NCI-H1930 (cell line): ENCODE data around the gene DCST1.

Experiments used
- DNase-seq, 2 experiments: peaks; one replicate each; lab custom pipeline; 2025; lab: John Stamatoyannopoulos, UW

The DCST1 gene

DNA sequence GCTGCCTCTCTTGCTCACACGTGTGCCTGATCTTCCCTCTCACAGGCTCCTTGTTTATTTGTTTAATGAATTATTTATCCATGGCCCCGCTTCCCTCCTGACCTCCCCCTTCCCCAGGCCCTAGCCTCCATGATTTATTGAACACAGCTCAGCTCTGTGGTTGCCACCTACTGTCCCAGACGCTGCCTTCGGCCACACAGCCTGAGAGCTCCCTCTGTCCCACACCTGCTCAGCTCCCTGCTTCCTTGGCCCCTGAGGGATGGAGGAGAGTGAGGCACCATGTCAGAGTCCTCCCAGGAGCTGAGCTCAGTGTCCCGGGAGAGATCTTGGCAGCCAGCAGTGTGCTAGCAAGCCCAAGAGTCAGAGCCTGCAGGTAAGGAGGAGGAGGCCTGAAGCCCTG lies 41.9 kb downstream of the DCST1 start:
- DNase-seq: no peak

GRCh38 chr1:155076371-155076770 lies 42.7 kb downstream of the DCST1 start:
- no peak for DNase-seq

DNA sequence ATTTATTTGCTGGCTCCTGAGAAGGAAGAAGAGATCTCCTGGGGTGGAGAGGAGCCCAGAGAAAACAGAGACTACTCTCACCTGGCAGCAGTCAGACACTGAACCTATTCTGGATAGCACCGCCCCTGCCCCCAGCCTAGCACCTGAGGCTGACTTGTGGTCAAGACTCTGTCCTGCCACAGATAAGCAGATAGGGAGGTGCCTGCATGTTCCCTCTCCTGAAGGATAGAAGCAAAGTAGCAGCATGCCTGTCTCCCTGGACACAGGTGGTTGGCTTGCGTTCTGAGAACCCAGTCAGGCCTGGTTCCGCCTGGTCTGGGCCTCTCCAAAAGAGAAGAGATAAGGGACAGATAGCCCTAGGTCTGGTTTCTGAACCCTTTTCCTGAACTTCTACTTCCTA lies 43.7 kb downstream of the DCST1 start:
- DNase-seq: no peak

- no peak for DNase-seq
Measured at GRCh38 chr1:155077758-155078445, 44.3 kb downstream of the DCST1 start.

- DNase-seq: peak; percentile 49 to 72
Measured at GRCh38 chr1:155078469-155079209, 45.0 kb downstream of the DCST1 start, which contains the start of gene EFNA3. Gene EFNA3, plus strand, starts transcription at chr1:155078837. Its CDS starts 105 bp downstream, at chr1:155078942.

DNA sequence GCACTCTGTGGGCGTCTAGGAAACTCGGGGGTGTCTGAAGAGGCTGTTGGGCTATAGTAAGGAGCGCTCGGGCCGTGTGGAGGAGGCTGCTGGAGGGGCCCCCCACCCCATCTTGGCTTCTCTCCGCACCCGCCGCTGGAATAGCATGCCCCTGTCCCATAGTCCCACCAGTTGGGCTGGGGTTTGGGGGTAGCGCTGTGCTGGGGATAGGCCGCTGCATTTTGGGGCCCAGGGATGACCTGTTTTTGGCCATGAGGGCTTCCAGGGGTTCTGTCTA lies 45.5 kb downstream of the DCST1 start:
- no peak for DNase-seq

DNA sequence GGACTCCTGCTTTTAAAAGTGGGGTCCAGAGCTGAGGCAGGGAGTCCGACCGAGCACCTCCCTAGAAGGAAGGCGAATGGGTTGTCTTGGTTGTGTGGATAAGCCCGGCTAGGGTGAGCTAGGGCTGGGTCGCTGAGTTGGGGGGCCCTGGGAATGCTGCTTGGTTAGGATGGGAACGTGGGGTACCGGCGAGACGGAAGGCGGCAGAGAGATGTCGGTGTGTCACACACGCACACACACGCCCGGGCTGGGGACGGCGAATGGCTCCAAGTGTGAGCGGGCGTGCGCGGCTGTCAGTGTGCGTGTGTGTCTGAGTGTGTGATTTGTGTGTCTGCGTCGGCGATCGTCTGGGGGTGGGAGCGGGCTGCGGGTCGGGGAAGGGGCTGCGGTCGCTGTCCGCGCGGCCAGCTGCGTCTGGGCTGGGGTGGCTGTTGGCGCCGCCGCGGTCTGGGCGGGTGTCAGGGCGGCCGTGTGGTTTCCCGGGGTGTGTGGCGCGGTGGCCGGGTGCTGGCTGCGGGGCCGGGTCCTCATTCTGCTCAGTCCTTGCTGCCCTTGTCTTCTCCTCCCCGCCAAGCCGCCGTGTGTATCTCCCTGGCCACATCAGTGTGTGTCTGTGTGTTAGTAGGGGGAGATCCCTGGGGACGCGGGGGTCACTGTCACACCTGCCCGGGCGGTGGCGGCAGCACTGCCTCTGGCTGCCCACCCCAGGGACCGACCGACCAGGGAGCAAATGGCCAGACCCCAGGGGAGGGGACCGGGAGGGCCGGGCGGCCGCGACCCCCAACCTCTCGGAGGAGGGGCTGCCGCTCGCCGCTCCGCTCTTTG lies 46.1 kb downstream of the DCST1 start:
- DNase-seq: no peak

GRCh38 chr1:155080312-155081228 lies 46.9 kb downstream of the DCST1 start:
- peak; percentile 62 to 84 for DNase-seq

DNA sequence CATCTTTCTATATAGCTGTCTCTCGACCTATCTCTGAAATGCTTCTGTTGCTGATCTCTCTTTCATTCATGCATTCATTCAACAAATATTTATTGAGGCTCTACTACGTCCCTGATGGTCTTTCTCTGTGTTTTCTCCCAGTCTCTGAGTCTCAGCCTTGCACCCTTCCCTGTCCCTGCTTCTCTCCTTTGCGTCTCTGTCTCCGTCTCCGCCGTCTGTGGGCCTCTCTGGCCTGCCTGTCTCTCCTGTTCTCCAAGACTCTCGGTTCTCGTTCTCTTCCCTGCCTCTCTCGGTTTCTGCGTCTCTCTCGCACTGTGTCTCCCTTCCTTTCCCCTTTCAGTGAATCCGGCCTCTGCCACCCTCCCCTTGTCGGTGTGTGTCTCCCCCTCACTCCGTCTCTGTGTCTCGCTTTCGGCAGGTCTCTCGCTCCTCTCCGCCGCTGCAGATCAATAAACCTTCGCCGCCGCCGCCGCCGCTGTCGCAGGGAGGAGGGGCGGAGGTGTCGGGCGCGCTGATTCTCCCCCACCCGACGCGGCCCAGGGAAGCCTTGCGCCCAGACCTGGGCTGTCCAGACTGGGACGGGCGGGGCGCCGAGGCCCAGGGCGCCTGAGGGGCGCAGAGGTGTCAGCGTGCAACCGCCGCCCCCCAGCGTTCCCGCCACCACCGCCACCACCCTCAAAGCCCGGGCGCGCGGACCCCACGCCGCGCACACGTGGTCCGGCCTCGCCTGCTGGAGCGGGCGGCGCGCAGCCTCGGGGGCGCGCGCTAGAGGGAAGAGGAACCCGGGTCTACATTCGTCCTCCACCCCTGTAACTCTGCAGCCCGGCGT lies 48.1 kb downstream of the DCST1 start:
- no peak for DNase-seq

- no peak for DNase-seq
Measured at GRCh38 chr1:155082301-155083051, 48.9 kb downstream of the DCST1 start.

DNA sequence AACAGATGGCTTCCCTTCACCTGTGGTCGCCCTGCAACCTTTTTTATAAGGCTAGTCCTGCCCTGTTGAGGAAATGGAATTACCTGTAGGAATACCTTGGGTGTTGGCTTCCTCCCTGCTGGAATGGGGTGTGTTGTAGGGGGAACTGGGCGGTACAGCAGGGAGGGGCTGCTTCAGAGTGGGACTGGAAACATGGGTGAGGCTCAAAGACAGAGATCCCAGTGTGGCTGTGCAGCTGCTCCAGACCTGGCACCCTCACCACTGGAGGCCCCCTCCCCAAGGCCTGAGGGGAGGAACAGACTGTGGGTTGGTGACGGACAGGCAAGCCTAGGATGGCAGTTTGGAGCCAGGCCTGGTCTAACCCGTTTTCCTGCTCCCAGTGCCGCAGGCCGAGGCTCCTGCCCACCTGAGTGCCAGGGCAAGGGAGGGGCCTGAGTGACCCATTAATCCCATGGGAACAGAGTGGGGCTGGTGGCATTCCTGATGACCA lies 49.5 kb downstream of the DCST1 start:
- no peak for DNase-seq

- peak in 1 of 2 experiments; percentile 23 for DNase-seq
Measured at GRCh38 chr1:155083865-155084721, 50.5 kb downstream of the DCST1 start.

DNA sequence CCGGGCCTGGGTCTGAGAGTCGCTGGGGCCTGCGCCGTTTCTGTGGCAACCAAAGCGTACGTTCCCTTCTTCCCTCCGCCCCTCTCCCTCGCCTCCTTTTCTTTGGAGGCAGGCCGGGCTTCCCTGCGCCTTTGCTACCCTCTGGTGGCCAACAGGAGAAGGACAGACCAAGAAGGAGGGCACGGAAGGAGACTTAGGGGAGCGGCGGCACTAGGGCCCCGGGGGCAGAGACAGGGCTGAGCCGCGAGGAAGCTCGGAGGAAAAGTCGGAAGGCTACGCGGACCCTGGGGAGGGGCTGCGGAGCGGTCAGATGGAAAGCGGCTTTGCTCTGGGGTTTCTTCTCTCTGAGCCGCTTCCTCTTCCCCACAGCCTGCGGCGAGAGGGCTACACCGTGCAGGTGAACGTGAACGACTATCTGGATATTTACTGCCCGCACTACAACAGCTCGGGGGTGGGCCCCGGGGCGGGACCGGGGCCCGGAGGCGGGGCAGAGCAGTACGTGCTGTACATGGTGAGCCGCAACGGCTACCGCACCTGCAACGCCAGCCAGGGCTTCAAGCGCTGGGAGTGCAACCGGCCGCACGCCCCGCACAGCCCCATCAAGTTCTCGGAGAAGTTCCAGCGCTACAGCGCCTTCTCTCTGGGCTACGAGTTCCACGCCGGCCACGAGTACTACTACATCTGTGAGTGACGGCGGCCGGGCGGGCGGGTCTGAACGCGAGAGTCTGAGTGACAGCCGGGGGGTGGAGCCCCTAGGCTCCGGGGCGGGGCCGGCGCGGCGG lies 51.3 kb downstream of the DCST1 start:
- DNase-seq: peak; percentile 88 to 95

GRCh38 chr1:155085504-155086127 lies 52.0 kb downstream of the DCST1 start:
- DNase-seq: peak in 1 of 2 experiments; percentile 28

GRCh38 chr1:155086128-155086741 lies 52.6 kb downstream of the DCST1 start:
- DNase-seq: peak; percentile 41

- no peak for DNase-seq
Measured at GRCh38 chr1:155086856-155087535, 53.4 kb downstream of the DCST1 start.
